Uterus (tissue), 2 donors: Measurements from ENCODE around the gene RANBP9.

Experiments used
- POLR2A ChIP-seq, 2 donors: fragments of 450-650 bp; IDR thresholded peaks; one replicate each; pipeline ENCODE4 v1.6.1; 2016; ENCODE audit warnings: antibody characterized with exemption in 2 of 2, mild to moderate bottlenecking in 1 of 2, moderate library complexity in 1 of 2
- TF ChIP-seq, protein P1 (sequence below), 4 experiments: fragments of 200-600 bp in 2 of 4; fragments of 450-650 bp in 2 of 4; sonication (generic) in 2 of 4; IDR thresholded peaks; one replicate each; pipeline ENCODE4 v1.5.1; 2016 to 2019; ENCODE audit warnings: antibody characterized with exemption in 4 of 4, mild to moderate bottlenecking in 2 of 4, moderate library complexity in 1 of 4

- TF ChIP-seq, protein P1, sequence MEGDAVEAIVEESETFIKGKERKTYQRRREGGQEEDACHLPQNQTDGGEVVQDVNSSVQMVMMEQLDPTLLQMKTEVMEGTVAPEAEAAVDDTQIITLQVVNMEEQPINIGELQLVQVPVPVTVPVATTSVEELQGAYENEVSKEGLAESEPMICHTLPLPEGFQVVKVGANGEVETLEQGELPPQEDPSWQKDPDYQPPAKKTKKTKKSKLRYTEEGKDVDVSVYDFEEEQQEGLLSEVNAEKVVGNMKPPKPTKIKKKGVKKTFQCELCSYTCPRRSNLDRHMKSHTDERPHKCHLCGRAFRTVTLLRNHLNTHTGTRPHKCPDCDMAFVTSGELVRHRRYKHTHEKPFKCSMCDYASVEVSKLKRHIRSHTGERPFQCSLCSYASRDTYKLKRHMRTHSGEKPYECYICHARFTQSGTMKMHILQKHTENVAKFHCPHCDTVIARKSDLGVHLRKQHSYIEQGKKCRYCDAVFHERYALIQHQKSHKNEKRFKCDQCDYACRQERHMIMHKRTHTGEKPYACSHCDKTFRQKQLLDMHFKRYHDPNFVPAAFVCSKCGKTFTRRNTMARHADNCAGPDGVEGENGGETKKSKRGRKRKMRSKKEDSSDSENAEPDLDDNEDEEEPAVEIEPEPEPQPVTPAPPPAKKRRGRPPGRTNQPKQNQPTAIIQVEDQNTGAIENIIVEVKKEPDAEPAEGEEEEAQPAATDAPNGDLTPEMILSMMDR (IDR thresholded peaks at IDR 0.05), result no peak
- TF ChIP-seq POLR2A (IDR thresholded peaks at IDR 0.05), result no peak
These were observed 73.6 kb downstream of the RANBP9 start for GRCh38 chr6:13638014-13638413.
